C1 segment of cervical spinal cord (tissue), 14 donors: ENCODE results near the gene CDKAL1.

Source experiments
- DNase-seq, 14 donors: peaks; one replicate each; lab custom pipeline; 2025; lab: John Stamatoyannopoulos, UW

CDKAL1 gene

GRCh38 chr6:21198032-21198640, 663.9 kb downstream of the CDKAL1 start:
- DNase-seq: no peak

GRCh38 chr6:21199262-21199661, 665.0 kb downstream of the CDKAL1 start:
- no peak for DNase-seq

GRCh38 chr6:21200134-21200870, 666.0 kb downstream of the CDKAL1 start:
- peak in 1 of 14 donors; percentile 8 for DNase-seq

GRCh38 chr6:21201187-21201586, 666.9 kb downstream of the CDKAL1 start:
- DNase-seq: peak in 1 of 14 donors; percentile 56

GRCh38 chr6:21201637-21202350, 667.5 kb downstream of the CDKAL1 start:
- no peak for DNase-seq

- DNase-seq: no peak
These were observed 668.3 kb downstream of the CDKAL1 start for GRCh38 chr6:21202521-21202920.

GRCh38 chr6:21204951-21205350, 670.7 kb downstream of the CDKAL1 start:
- DNase-seq: no peak

- no peak for DNase-seq
These were observed 674.0 kb downstream of the CDKAL1 start for GRCh38 chr6:21208081-21208795.

GRCh38 chr6:21208796-21209186, 674.5 kb downstream of the CDKAL1 start:
- no peak for DNase-seq

GRCh38 chr6:21213492-21213891, 679.2 kb downstream of the CDKAL1 start:
- DNase-seq: no peak

GRCh38 chr6:21214738-21215448, 680.6 kb downstream of the CDKAL1 start:
- DNase-seq: no peak

- DNase-seq: no peak
These were observed 685.0 kb downstream of the CDKAL1 start for GRCh38 chr6:21219241-21219640.

- DNase-seq: no peak
These were observed 685.6 kb downstream of the CDKAL1 start for GRCh38 chr6:21219856-21220255.

- no peak for DNase-seq
These were observed 686.2 kb downstream of the CDKAL1 start for GRCh38 chr6:21220271-21220987.

- no peak for DNase-seq
These were observed 688.4 kb downstream of the CDKAL1 start for GRCh38 chr6:21222656-21223055.

- no peak for DNase-seq
These were observed 691.7 kb downstream of the CDKAL1 start for GRCh38 chr6:21225912-21226311.

GRCh38 chr6:21227486-21227885, 693.2 kb downstream of the CDKAL1 start:
- no peak for DNase-seq

- DNase-seq: no peak
These were observed 694.2 kb downstream of the CDKAL1 start for GRCh38 chr6:21228411-21228810.

- DNase-seq: no peak
These were observed 694.7 kb downstream of the CDKAL1 start for GRCh38 chr6:21228876-21229460.

GRCh38 chr6:21230536-21230935, 696.3 kb downstream of the CDKAL1 start:
- DNase-seq: no peak
